Measurements from ENCODE around the gene PTK7.

The PTK7 gene

GRCh38 chr6:43075670-43076463, at the start of gene PTK7:
Gene PTK7, plus strand, starts transcription at chr6:43076314. Its CDS starts 175 bp downstream, at chr6:43076489.
- TF ChIP-seq USF1 (IDR thresholded peaks at IDR 0.05) (no peak), CREB1 (IDR thresholded peaks at IDR 0.05; ENCODE audit: low read depth) (no peak), TAF1 (IDR thresholded peaks at IDR 0.05; ENCODE audit: low read depth) (no peak), RAD21 (IDR thresholded peaks at IDR 0.05; ENCODE audit: low read depth) (no peak), ZBTB7A (IDR thresholded peaks at IDR 0.05; ENCODE audit: low read depth) (no peak; the same call in 1 of the 2 replicates), NFIC (IDR thresholded peaks at IDR 0.05) (no peak), TCF12 (IDR thresholded peaks at IDR 0.05; ENCODE audit: low read depth) (no peak), CEBPB (IDR thresholded peaks at IDR 0.05) (no peak), YY1 (IDR thresholded peaks at IDR 0.05; ENCODE audit: low read depth) (no peak), TEAD4 (IDR thresholded peaks at IDR 0.05) (no peak), EP300 (IDR thresholded peaks at IDR 0.05; ENCODE audit: borderline replicate concordance) (no peak)
- TF ChIP-seq, protein P1, sequence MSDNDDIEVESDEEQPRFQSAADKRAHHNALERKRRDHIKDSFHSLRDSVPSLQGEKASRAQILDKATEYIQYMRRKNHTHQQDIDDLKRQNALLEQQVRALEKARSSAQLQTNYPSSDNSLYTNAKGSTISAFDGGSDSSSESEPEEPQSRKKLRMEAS (IDR thresholded peaks at IDR 0.05): no peak

DNA sequence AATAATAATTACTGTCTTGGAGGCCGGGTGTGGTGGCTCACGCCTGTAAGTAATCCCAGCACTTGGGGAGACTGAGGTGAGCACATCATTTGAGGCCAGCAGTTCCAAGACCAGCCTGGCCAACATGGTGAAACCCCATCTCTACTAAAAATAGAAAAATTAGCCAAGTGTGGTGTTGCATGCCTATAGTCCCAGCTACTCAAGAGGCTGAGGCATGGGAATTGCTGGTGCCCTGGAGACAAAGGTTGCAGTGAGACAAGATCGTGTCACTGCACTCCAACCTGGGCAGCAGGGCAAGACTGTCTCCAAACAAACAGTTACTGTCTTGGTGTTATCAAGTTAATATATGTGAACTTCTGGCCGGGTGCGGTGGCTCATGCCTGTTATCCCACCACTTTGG, 49.7 kb upstream of the PTK7 start:
- TF ChIP-seq CREB1 (IDR thresholded peaks at IDR 0.05; ENCODE audit: low read depth) (no peak), TCF12 (IDR thresholded peaks at IDR 0.05; ENCODE audit: low read depth) (no peak), NFIC (IDR thresholded peaks at IDR 0.05) (no peak), CEBPB (IDR thresholded peaks at IDR 0.05) (no peak)

GRCh38 chr6:43029120-43029519, 47.0 kb upstream of the PTK7 start:
- TF ChIP-seq CREB1 (IDR thresholded peaks at IDR 0.05; ENCODE audit: low read depth) (no peak), NFIC (IDR thresholded peaks at IDR 0.05) (no peak), ZBTB7A (IDR thresholded peaks at IDR 0.05; ENCODE audit: low read depth) (no peak), CEBPB (IDR thresholded peaks at IDR 0.05) (no peak), TCF12 (IDR thresholded peaks at IDR 0.05; ENCODE audit: low read depth) (no peak), REST (IDR thresholded peaks at IDR 0.05; ENCODE audit: low read depth) (no peak), FOXM1 (IDR thresholded peaks at IDR 0.05; ENCODE audit: borderline replicate concordance, low read depth) (no peak), RAD21 (IDR thresholded peaks at IDR 0.05; ENCODE audit: low read depth) (no peak), TEAD4 (IDR thresholded peaks at IDR 0.05) (no peak)
- TF ChIP-seq, protein P1 (IDR thresholded peaks at IDR 0.05): no peak

DNA sequence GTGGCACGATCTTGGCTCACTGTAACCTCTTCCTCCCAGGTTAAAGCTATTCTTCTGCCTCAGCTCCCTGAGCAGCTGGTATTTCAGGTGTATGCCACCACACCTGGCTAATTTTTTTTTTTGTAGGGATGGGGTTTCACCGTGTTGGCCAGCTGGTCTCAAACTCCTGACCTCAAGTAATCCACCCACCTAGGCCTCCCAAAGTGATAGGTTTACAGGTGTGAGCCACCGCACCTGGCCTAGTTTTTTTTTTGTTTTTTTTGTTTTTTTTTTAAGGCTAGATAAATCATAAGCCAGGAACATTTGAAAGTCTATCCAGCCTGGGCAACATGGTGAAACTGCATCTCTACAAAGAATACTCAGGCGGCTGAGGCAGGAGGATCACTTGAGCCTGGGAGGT, 43.8 kb upstream of the PTK7 start:
- TF ChIP-seq USF1 (IDR thresholded peaks at IDR 0.05): no peak
- no peak for TF ChIP-seq NFIC (IDR thresholded peaks at IDR 0.05)
- TF ChIP-seq ZBTB7A (IDR thresholded peaks at IDR 0.05; ENCODE audit: low read depth): no peak
- no peak for TF ChIP-seq TAF1 (IDR thresholded peaks at IDR 0.05; ENCODE audit: low read depth)
- no peak for TF ChIP-seq YY1 (IDR thresholded peaks at IDR 0.05; ENCODE audit: low read depth)
- TF ChIP-seq TEAD4 (IDR thresholded peaks at IDR 0.05): no peak
- TF ChIP-seq, protein P1 (IDR thresholded peaks at IDR 0.05): no peak
- TF ChIP-seq REST (IDR thresholded peaks at IDR 0.05; ENCODE audit: low read depth): no peak
- no peak for TF ChIP-seq EP300 (IDR thresholded peaks at IDR 0.05; ENCODE audit: borderline replicate concordance)
- TF ChIP-seq CREB1 (IDR thresholded peaks at IDR 0.05; ENCODE audit: low read depth): no peak
- no peak for TF ChIP-seq CEBPB (IDR thresholded peaks at IDR 0.05)

DNA sequence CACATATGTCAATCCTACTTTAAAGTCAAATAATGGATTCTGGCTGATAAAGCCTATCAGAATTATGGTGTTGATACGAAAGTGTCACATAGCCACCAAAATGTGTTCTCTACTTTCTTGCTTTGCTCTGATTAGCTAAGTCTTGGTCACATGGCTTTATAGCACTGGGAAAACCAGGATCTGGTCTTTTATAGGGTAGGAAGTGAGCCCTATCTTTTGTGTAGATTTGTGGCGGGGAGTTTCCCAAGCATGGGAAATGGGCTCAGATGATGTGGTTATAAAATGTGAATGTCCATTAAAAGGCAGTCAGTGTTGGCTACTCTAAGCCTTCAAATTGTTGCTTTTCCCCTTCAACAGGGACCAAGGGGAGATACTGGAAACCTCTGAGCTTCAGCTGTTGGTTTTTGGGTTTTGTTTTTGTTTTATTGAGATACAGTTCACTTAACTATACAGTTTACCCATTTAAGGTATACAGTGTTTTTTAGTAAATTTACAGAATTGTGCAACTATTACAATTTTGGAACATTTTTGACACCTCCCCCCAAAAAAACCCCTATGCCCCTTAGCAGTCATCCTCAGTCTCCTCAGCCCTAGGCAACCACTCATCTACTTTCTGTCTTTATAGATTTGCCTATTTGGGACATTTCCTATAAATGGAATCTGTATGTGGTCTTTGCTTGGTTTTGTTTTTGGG, 42.5 kb upstream of the PTK7 start:
- TF ChIP-seq CREB1 (IDR thresholded peaks at IDR 0.05; ENCODE audit: low read depth) (no peak), RAD21 (IDR thresholded peaks at IDR 0.05; ENCODE audit: low read depth) (no peak), TCF12 (IDR thresholded peaks at IDR 0.05; ENCODE audit: low read depth) (no peak), EP300 (IDR thresholded peaks at IDR 0.05; ENCODE audit: borderline replicate concordance) (no peak), NFIC (IDR thresholded peaks at IDR 0.05) (no peak), USF1 (IDR thresholded peaks at IDR 0.05) (no peak), TEAD4 (IDR thresholded peaks at IDR 0.05) (no peak), EGR1 (IDR thresholded peaks at IDR 0.05) (no peak), FOXM1 (IDR thresholded peaks at IDR 0.05; ENCODE audit: borderline replicate concordance, low read depth) (no peak), YY1 (IDR thresholded peaks at IDR 0.05; ENCODE audit: low read depth) (no peak), CEBPB (IDR thresholded peaks at IDR 0.05) (no peak)
- TF ChIP-seq, protein P1 (IDR thresholded peaks at IDR 0.05): no peak

Data from Ishikawa (cell line).